ENCODE results near the gene ATP8B4. TPM values are rescaled to one million over a fixed set of nuclear protein-coding genes. Genes with fewer than 3 reads are reported as not detected.

Gene ATP8B4
- total RNA-seq, 4 donors from 2014 or later = 11.8 to 18.2 (median 13.4) TPM

DNA sequence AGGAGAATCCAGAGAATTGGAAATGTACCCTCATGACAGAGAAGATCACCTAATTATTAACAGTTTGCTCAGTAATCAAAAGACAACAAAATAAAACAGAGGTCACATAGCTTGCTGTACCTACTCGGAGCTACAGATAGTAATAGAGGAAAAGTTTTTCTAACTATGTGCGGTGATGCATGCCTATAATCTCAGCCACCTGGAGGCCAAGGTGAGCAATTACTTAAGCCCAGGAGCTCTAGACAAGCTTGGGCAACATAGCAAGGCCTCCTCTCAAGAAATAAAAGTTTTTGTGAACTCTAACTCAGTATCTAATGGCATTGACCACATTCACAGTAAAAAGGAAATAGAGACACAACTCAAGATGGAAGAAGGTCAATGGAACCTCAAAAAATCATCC is 243.6 kb downstream of the ATP8B4 start:
- no peak overlapping the region for H3K4me3 ChIP-seq
- WGBS, 2 donors = 92 to 93% methylated on average over 2 of the region's 2 CpGs
- TF ChIP-seq POLR2A (IDR thresholded peaks at IDR 0.05) (no peak), CTCF (IDR thresholded peaks at IDR 0.05) (no peak), EP300 (IDR thresholded peaks at IDR 0.05) (no peak)
- H3K4me1 ChIP-seq = peaks cover 0 to 39% (median 16%) of the 10 kb centered on the region in 4 donors
- H3K27me3 ChIP-seq = no peaks in the 10 kb centered on the region
- DNase-seq (ENCODE audit: low spot score in 2 of 2) = no peak
- peak overlapping the region in 2 of 4 donors; percentile 87 to 91 for H3K27ac ChIP-seq
- no peaks in the 10 kb centered on the region for H3K9me3 ChIP-seq
- no peaks in the 10 kb centered on the region for H3K36me3 ChIP-seq

GRCh38 chr15:49870472-49870871 is 248.6 kb downstream of the ATP8B4 start:
- H3K4me1 ChIP-seq = peaks cover 0 to 6% (median 0%) of the 10 kb centered on the region in 4 donors
- peaks cover 0 to 6% (median 0%) of the 10 kb centered on the region in 3 donors for H3K36me3 ChIP-seq
- peaks cover 0 to 11% (median 2%) of the 10 kb centered on the region in 4 donors for H3K9me3 ChIP-seq
- H3K27ac ChIP-seq = no peak overlapping the region
- TF ChIP-seq CTCF (IDR thresholded peaks at IDR 0.05) = no peak
- no peak for TF ChIP-seq EP300 (IDR thresholded peaks at IDR 0.05)
- TF ChIP-seq POLR2A (IDR thresholded peaks at IDR 0.05) = no peak
- no peaks in the 10 kb centered on the region for H3K27me3 ChIP-seq
- DNase-seq (ENCODE audit: low spot score in 2 of 2) = no peak
- no peak overlapping the region for H3K4me3 ChIP-seq

GRCh38 chr15:49868348-49868747 is 250.7 kb downstream of the ATP8B4 start:
- Histone ChIP-seq H3K27me3 (no peaks in the 10 kb centered on the region), H3K4me1 (peaks cover 0 to 5% (median 0%) of the 10 kb centered on the region in 4 donors), H3K27ac (no peak overlapping the region), H3K4me3 (no peak overlapping the region), H3K9me3 (peaks cover 0 to 14% (median 2%) of the 10 kb centered on the region in 4 donors), H3K36me3 (peaks cover 0 to 8% (median 0%) of the 10 kb centered on the region in 3 donors)
- DNase-seq (ENCODE audit: low spot score in 2 of 2) = no peak
- no peak for TF ChIP-seq EP300 (IDR thresholded peaks at IDR 0.05)
- TF ChIP-seq POLR2A (IDR thresholded peaks at IDR 0.05) = no peak
- no peak for TF ChIP-seq CTCF (IDR thresholded peaks at IDR 0.05)

GRCh38 chr15:49865925-49866757 is 252.9 kb downstream of the ATP8B4 start:
- Histone ChIP-seq H3K4me3 (no peak overlapping the region), H3K36me3 (peaks cover 0 to 8% (median 0%) of the 10 kb centered on the region in 3 donors), H3K9me3 (peaks cover 0 to 14% (median 2%) of the 10 kb centered on the region in 4 donors), H3K27ac (no peak overlapping the region), H3K4me1 (peaks cover 0 to 5% (median 0%) of the 10 kb centered on the region in 4 donors), H3K27me3 (no peaks in the 10 kb centered on the region)
- TF ChIP-seq CTCF (IDR thresholded peaks at IDR 0.05) (no peak), EP300 (IDR thresholded peaks at IDR 0.05) (no peak), POLR2A (IDR thresholded peaks at IDR 0.05) (no peak)
- 94 to 95% methylated on average over 10 of the region's 10 CpGs for WGBS, 2 donors
- DNase-seq (ENCODE audit: low spot score in 2 of 2) = no peak

DNA sequence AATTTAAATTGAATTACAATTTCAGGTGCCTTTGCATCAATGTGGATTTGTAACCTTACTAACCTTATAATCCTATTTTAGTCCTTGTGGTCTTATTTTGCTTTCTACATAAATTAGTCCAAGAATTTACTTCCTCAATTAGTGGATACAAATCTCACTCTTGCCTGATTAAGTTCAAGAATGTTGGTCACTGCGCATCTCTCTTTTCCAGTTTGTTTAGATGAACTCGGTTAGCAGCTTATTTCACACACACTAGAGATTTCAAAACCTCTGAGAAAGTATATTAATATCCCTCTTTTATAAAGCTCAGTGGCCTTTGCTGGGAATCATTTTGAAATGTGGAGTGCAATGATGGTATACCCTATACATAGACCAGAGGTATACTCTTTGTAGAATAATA is 254.8 kb downstream of the ATP8B4 start:
- H3K4me3 ChIP-seq = no peak overlapping the region
- H3K27ac ChIP-seq = peak overlapping the region in 2 of 4 donors; percentile 54 to 85
- peaks cover 0 to 8% (median 0%) of the 10 kb centered on the region in 3 donors for H3K36me3 ChIP-seq
- peaks cover 0 to 14% (median 2%) of the 10 kb centered on the region in 4 donors for H3K9me3 ChIP-seq
- WGBS, 2 donors = 73 to 74% methylated on average over 2 of the region's 2 CpGs
- TF ChIP-seq CTCF (IDR thresholded peaks at IDR 0.05) = no peak
- TF ChIP-seq EP300 (IDR thresholded peaks at IDR 0.05) = no peak
- TF ChIP-seq POLR2A (IDR thresholded peaks at IDR 0.05) = no peak
- H3K4me1 ChIP-seq = peaks cover 0 to 5% (median 0%) of the 10 kb centered on the region in 4 donors
- no peak for DNase-seq (ENCODE audit: low spot score in 2 of 2)
- H3K27me3 ChIP-seq = no peaks in the 10 kb centered on the region

All from tibial nerve (tissue), 4 donors.